ENCODE results near the gene MLIP.

The MLIP gene

GRCh38 chr6:54094786-54095185 is 16.5 kb upstream of the MLIP start:
- no peak overlapping the region for H3K4me3 ChIP-seq (ENCODE audit: low read depth, low read length, poor library complexity, severe bottlenecking)
- H3K9ac ChIP-seq (ENCODE audit: low read length), result no peak overlapping the region
- no peaks in the 10 kb centered on the region for H3K79me2 ChIP-seq (ENCODE audit: insufficient read depth, low read length)
- H4K20me1 ChIP-seq (ENCODE audit: insufficient read depth, low read length), result no peaks in the 10 kb centered on the region
- no peaks in the 10 kb centered on the region for H3K9me3 ChIP-seq (ENCODE audit: low read length)
- H3K9me2 ChIP-seq (ENCODE audit: low read depth, low read length), result no peaks in the 10 kb centered on the region
- H3K4me2 ChIP-seq (ENCODE audit: low read length), result no peak overlapping the region
- no peak overlapping the region for H2AFZ ChIP-seq (ENCODE audit: low read length)
- H3F3A ChIP-seq (ENCODE audit: insufficient read depth, low read length), result no peaks in the 10 kb centered on the region
- no peaks in the 10 kb centered on the region for H3K36me3 ChIP-seq (ENCODE audit: insufficient read depth, low read length)
- TF ChIP-seq CTCF (IDR thresholded peaks at IDR 0.05; ENCODE audit: low read length) (no peak), EZH2 (IDR thresholded peaks at IDR 0.05; ENCODE audit: borderline replicate concordance, low read length) (no peak)
- no peaks in the 10 kb centered on the region for H3K27me3 ChIP-seq (ENCODE audit: insufficient read depth, low read length)
- H3K4me1 ChIP-seq (ENCODE audit: insufficient read depth, low read length, severe bottlenecking), result no peaks in the 10 kb centered on the region
- H3K27ac ChIP-seq (ENCODE audit: low read depth, low read length, poor library complexity, severe bottlenecking), result no peak overlapping the region

- no peaks in the 10 kb centered on the region for H3K9me3 ChIP-seq (ENCODE audit: low read length)
- H3K36me3 ChIP-seq (ENCODE audit: insufficient read depth, low read length), result no peaks in the 10 kb centered on the region
- no peaks in the 10 kb centered on the region for H3K4me1 ChIP-seq (ENCODE audit: insufficient read depth, low read length, severe bottlenecking)
- H4K20me1 ChIP-seq (ENCODE audit: insufficient read depth, low read length), result no peaks in the 10 kb centered on the region
- H3K4me3 ChIP-seq (ENCODE audit: low read depth, low read length, poor library complexity, severe bottlenecking), result no peak overlapping the region
- no peaks in the 10 kb centered on the region for H3F3A ChIP-seq (ENCODE audit: insufficient read depth, low read length)
- H2AFZ ChIP-seq (ENCODE audit: low read length), result no peak overlapping the region
- H3K4me2 ChIP-seq (ENCODE audit: low read length), result no peak overlapping the region
- no peak overlapping the region for H3K9ac ChIP-seq (ENCODE audit: low read length)
- no peaks in the 10 kb centered on the region for H3K27me3 ChIP-seq (ENCODE audit: insufficient read depth, low read length)
- no peaks in the 10 kb centered on the region for H3K9me2 ChIP-seq (ENCODE audit: low read depth, low read length)
- H3K27ac ChIP-seq (ENCODE audit: low read depth, low read length, poor library complexity, severe bottlenecking), result no peak overlapping the region
- H3K79me2 ChIP-seq (ENCODE audit: insufficient read depth, low read length), result no peaks in the 10 kb centered on the region
- TF ChIP-seq CTCF (IDR thresholded peaks at IDR 0.05; ENCODE audit: low read length), result no peak
- no peak for TF ChIP-seq EZH2 (IDR thresholded peaks at IDR 0.05; ENCODE audit: borderline replicate concordance, low read length)
Observed at GRCh38 chr6:54095723-54096122, 15.5 kb upstream of the MLIP start.

GRCh38 chr6:54096811-54097210 is 14.4 kb upstream of the MLIP start:
- Histone ChIP-seq H3K4me1 (ENCODE audit: insufficient read depth, low read length, severe bottlenecking) (no peaks in the 10 kb centered on the region), H3K9ac (ENCODE audit: low read length) (no peak overlapping the region), H3K9me2 (ENCODE audit: low read depth, low read length) (no peaks in the 10 kb centered on the region), H3K4me2 (ENCODE audit: low read length) (no peak overlapping the region), H4K20me1 (ENCODE audit: insufficient read depth, low read length) (no peaks in the 10 kb centered on the region), H2AFZ (ENCODE audit: low read length) (no peak overlapping the region), H3K9me3 (ENCODE audit: low read length) (no peaks in the 10 kb centered on the region), H3K36me3 (ENCODE audit: insufficient read depth, low read length) (no peaks in the 10 kb centered on the region), H3K27ac (ENCODE audit: low read depth, low read length, poor library complexity, severe bottlenecking) (no peak overlapping the region), H3F3A (ENCODE audit: insufficient read depth, low read length) (no peaks in the 10 kb centered on the region), H3K27me3 (ENCODE audit: insufficient read depth, low read length) (no peaks in the 10 kb centered on the region), H3K79me2 (ENCODE audit: insufficient read depth, low read length) (no peaks in the 10 kb centered on the region), H3K4me3 (ENCODE audit: low read depth, low read length, poor library complexity, severe bottlenecking) (no peak overlapping the region)
- TF ChIP-seq EZH2 (IDR thresholded peaks at IDR 0.05; ENCODE audit: borderline replicate concordance, low read length) (no peak), CTCF (IDR thresholded peaks at IDR 0.05; ENCODE audit: low read length) (no peak)
